DOHH2 (cell line): ENCODE results near the gene TWIST1.

ENCODE experiments used
- H3F3A ChIP-seq: fragments of 200-600 bp; sonication (generic), shearing (Covaris generic); 2 replicates; pipeline ENCODE4 v1.6.0; 2016; ENCODE audit warnings: antibody characterized with exemption, mild to moderate bottlenecking; ENCODE audit not compliant: control insufficient read depth, insufficient read depth
- H3K27ac ChIP-seq: fragments of 200-600 bp; sonication (generic); 2 replicates; pipeline ENCODE4 v1.5.1; 2014; ENCODE audit warnings: low read depth, mild to moderate bottlenecking, low read length, moderate library complexity
- H3K27me3 ChIP-seq: fragments of 200-600 bp; sonication (generic); 2 replicates; pipeline ENCODE4 v1.6.1; 2014; ENCODE audit warnings: mild to moderate bottlenecking, low read length, mixed read lengths; ENCODE audit not compliant: control insufficient read depth
- H3K36me3 ChIP-seq: fragments of 200-600 bp; sonication (generic); 2 replicates; pipeline ENCODE4 v1.6.1; 2014; ENCODE audit warnings: mild to moderate bottlenecking, low read length, moderate library complexity, mixed read lengths; ENCODE audit not compliant: control insufficient read depth
- H3K4me1 ChIP-seq: fragments of 200-600 bp; sonication (generic); 2 replicates; pipeline ENCODE4 v1.6.1; 2014; ENCODE audit warnings: mild to moderate bottlenecking, low read length, mixed read lengths; ENCODE audit not compliant: control insufficient read depth
- H3K4me2 ChIP-seq: fragments of 200-600 bp; sonication (generic); 2 replicates; pipeline ENCODE4 v1.6.0; 2014; ENCODE audit warnings: mild to moderate bottlenecking, low read length, moderate library complexity
- H3K4me3 ChIP-seq: fragments of 200-600 bp; sonication (generic); 2 replicates; pipeline ENCODE4 v1.5.1; 2014; ENCODE audit warnings: mild to moderate bottlenecking, low read length, mixed read lengths
- H3K79me2 ChIP-seq: fragments of 200-600 bp; sonication (generic); 2 replicates; pipeline ENCODE4 v1.6.1; 2014; ENCODE audit warnings: mild to moderate bottlenecking, low read length, mixed read lengths; ENCODE audit not compliant: control insufficient read depth
- H3K9me2 ChIP-seq: fragments of 200-600 bp; sonication (generic); replicated peaks from 2 replicates; pipeline ENCODE4 v1.6.1; 2014; ENCODE audit warnings: mild to moderate bottlenecking, low read length, mixed read lengths; ENCODE audit not compliant: control insufficient read depth
- H3K9me3 ChIP-seq: fragments of 200-600 bp; sonication (generic); 2 replicates; pipeline ENCODE4 v1.6.1; 2014; ENCODE audit warnings: antibody characterized with exemption, low read length, mixed read lengths; ENCODE audit not compliant: control insufficient read depth, insufficient read depth
- H4K20me1 ChIP-seq: fragments of 200-600 bp; sonication (generic); 2 replicates; pipeline ENCODE4 v1.6.0; 2014; ENCODE audit warnings: low read depth, mild to moderate bottlenecking, antibody characterized with exemption, low read length, moderate library complexity; ENCODE audit not compliant: control insufficient read depth, insufficient read depth
- EZH2phosphoT487 ChIP-seq: fragments of 200-600 bp; sonication (generic); IDR thresholded peaks from 2 replicates; pipeline ENCODE4 v1.6.1; 2017; ENCODE audit warnings: borderline replicate concordance, mild to moderate bottlenecking, antibody characterized with exemption, low read length, moderate library complexity, mixed read lengths
- TF ChIP-seq, protein P1 (sequence below): fragments of 200-600 bp; sonication (generic); IDR thresholded peaks from one replicate; pipeline ENCODE4 v1.5.1; 2014; ENCODE audit warnings: antibody characterized with exemption, mild to moderate bottlenecking, low read depth, low read length; ENCODE audit not compliant: poor library complexity, severe bottlenecking

Gene TWIST1

DNA sequence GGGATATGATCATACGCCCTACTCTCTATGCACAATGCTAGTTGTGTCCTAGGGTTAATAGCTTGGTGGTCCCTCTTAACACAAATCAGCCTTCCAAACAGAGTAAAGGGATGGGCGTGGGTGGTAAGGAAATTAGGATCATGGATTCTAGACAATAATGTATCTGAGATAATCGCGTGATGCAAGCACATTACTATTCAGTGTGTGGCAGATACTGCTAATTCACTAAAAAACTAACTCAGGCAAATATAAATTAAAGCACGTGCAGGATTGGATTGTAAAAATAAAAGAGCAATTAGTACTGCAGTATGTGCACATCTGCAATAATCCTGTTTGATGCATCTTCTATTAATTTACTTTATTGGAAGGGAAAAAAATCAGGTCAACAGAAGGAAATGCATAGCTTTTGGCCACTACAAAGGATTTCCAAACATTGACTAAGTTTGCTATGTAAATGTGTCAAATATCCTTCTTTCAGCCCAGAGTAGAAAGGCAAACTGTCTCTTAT lies 22.0 kb downstream of the TWIST1 start:
- no peaks in the 10 kb centered on the region for H4K20me1 ChIP-seq
- no peak overlapping the region for H3K4me3 ChIP-seq
- H3K27me3 ChIP-seq, result no peaks in the 10 kb centered on the region
- no peaks in the 10 kb centered on the region for H3K9me3 ChIP-seq
- no peaks in the 10 kb centered on the region for H3K79me2 ChIP-seq
- no peak for TF ChIP-seq EZH2phosphoT487
- TF ChIP-seq, protein P1, sequence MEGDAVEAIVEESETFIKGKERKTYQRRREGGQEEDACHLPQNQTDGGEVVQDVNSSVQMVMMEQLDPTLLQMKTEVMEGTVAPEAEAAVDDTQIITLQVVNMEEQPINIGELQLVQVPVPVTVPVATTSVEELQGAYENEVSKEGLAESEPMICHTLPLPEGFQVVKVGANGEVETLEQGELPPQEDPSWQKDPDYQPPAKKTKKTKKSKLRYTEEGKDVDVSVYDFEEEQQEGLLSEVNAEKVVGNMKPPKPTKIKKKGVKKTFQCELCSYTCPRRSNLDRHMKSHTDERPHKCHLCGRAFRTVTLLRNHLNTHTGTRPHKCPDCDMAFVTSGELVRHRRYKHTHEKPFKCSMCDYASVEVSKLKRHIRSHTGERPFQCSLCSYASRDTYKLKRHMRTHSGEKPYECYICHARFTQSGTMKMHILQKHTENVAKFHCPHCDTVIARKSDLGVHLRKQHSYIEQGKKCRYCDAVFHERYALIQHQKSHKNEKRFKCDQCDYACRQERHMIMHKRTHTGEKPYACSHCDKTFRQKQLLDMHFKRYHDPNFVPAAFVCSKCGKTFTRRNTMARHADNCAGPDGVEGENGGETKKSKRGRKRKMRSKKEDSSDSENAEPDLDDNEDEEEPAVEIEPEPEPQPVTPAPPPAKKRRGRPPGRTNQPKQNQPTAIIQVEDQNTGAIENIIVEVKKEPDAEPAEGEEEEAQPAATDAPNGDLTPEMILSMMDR, result no peak
- H3K36me3 ChIP-seq, result no peaks in the 10 kb centered on the region
- no peaks in the 10 kb centered on the region for H3K9me2 ChIP-seq
- H3K4me1 ChIP-seq, result no peaks in the 10 kb centered on the region
- H3K4me2 ChIP-seq, result no peak overlapping the region
- no peak overlapping the region for H3K27ac ChIP-seq
- H3F3A ChIP-seq, result no peaks in the 10 kb centered on the region

DNA sequence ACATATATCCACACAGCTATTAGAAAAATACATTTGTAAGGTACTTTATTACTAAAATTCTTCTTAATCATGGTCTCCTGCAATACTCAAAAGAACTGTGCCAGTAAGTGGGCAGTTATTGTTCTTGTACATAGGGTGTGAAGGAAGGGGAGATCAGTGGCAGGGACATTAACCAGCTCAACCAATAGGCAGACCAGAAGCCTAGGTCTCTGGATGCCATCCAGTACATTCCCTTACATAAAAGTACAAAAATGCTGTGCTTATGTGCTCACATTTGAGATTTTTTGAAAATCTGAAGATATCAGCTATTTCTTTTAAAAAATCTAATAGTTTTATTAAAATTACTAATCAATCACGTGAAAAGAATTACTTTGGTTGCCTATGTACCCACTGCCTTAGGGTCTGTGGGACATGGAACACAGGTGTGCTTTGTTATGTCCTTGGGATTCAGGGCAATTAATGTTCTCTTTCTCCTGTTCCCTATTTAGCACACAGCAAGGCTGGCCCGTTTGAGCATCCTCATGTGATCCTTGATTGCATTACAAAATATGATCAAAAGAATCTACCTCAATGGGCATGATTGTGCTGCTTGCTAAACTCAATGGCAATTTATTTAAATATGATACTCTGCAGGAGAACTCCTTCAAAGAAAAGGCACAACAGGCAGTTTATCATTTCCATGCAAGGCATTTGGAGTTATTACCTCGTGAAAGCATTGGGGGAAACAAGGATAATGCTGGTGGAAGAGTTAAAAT lies 22.7 kb downstream of the TWIST1 start:
- no peaks in the 10 kb centered on the region for H4K20me1 ChIP-seq
- H3K9me2 ChIP-seq, result no peaks in the 10 kb centered on the region
- no peak overlapping the region for H3K4me3 ChIP-seq
- H3K27ac ChIP-seq, result no peak overlapping the region
- H3K4me2 ChIP-seq, result no peak overlapping the region
- H3K9me3 ChIP-seq, result no peaks in the 10 kb centered on the region
- H3F3A ChIP-seq, result no peaks in the 10 kb centered on the region
- H3K36me3 ChIP-seq, result no peaks in the 10 kb centered on the region
- no peaks in the 10 kb centered on the region for H3K79me2 ChIP-seq
- no peak for TF ChIP-seq EZH2phosphoT487
- TF ChIP-seq, protein P1, result no peak
- no peaks in the 10 kb centered on the region for H3K4me1 ChIP-seq
- no peaks in the 10 kb centered on the region for H3K27me3 ChIP-seq

DNA sequence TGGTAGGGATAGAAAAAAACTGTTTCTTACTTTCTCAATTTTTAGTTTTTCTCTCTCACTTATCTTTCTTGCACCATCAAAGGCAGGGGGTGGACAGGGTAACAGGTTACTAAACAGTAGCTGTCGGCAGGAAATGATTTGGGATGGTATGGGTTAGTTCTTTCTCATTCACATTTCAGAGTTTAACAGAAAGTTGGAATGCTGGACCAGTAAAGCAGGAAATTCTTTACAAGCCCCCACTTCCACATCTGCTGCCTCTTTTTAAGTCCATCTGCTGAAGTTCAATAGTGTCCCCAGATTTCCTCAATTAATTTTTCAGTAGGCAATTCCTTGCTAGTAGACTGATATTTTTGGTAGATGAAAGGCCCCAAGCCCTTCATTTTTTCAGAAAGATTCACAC lies 23.3 kb downstream of the TWIST1 start:
- Histone ChIP-seq H3K4me2 (no peak overlapping the region), H3K36me3 (no peaks in the 10 kb centered on the region), H3K79me2 (no peaks in the 10 kb centered on the region), H4K20me1 (no peaks in the 10 kb centered on the region), H3F3A (no peaks in the 10 kb centered on the region), H3K4me3 (no peak overlapping the region), H3K27me3 (no peaks in the 10 kb centered on the region), H3K4me1 (no peaks in the 10 kb centered on the region), H3K27ac (no peak overlapping the region), H3K9me3 (no peaks in the 10 kb centered on the region), H3K9me2 (no peaks in the 10 kb centered on the region)
- TF ChIP-seq, protein P1, result no peak
- TF ChIP-seq EZH2phosphoT487, result no peak
